ENCODE data around the gene SLC39A11. TPM values are rescaled to one million over a fixed set of nuclear protein-coding genes. Genes with fewer than 3 reads are reported as not detected.

SLC39A11 gene
- total RNA-seq, 4 donors from 2014 or later = 45.2 to 59.5 (median 49.2) TPM

- Histone ChIP-seq H3K4me1 (peaks cover 41% of the 10 kb centered on the region), H3K36me3 (no peaks in the 10 kb centered on the region), H3K27me3 (peaks cover 5% of the 10 kb centered on the region), H3K27ac (peak overlapping the region; percentile 68), H3K4me3 (no peak overlapping the region), H3K9me3 (no peaks in the 10 kb centered on the region)
- 46% methylated on average over 20 of the region's 20 CpGs for WGBS
- DNase-seq (ENCODE audit: low spot score in 2 of 2) = no peak
- TF ChIP-seq POLR2A (IDR thresholded peaks at IDR 0.05) (no peak), POLR2AphosphoS5 (IDR thresholded peaks at IDR 0.05) (no peak), EP300 (IDR thresholded peaks at IDR 0.05) (no peak)
- TF ChIP-seq, protein P1, sequence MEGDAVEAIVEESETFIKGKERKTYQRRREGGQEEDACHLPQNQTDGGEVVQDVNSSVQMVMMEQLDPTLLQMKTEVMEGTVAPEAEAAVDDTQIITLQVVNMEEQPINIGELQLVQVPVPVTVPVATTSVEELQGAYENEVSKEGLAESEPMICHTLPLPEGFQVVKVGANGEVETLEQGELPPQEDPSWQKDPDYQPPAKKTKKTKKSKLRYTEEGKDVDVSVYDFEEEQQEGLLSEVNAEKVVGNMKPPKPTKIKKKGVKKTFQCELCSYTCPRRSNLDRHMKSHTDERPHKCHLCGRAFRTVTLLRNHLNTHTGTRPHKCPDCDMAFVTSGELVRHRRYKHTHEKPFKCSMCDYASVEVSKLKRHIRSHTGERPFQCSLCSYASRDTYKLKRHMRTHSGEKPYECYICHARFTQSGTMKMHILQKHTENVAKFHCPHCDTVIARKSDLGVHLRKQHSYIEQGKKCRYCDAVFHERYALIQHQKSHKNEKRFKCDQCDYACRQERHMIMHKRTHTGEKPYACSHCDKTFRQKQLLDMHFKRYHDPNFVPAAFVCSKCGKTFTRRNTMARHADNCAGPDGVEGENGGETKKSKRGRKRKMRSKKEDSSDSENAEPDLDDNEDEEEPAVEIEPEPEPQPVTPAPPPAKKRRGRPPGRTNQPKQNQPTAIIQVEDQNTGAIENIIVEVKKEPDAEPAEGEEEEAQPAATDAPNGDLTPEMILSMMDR (IDR thresholded peaks at IDR 0.05) = no peak
These were observed 477.4 kb downstream of the SLC39A11 start for GRCh38 chr17:72614871-72615626.

DNA sequence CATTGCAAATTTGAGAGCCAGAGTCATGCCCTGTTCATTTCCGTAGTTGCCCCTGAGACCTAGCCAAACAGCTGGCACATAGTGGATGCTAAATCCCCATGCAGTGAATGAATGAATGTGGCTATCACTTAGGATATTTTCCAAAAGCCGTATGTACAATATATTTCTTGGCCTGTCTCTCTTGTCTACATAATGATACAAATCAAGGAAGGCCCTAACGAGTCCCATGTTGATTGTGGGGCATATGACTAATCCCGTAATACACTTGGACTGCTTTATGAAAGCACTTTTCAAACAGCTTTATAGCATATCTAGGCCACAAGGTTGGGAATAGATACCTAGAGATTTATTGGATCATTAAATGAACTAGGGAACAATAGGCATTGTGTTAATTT is 478.0 kb downstream of the SLC39A11 start:
- Histone ChIP-seq H3K4me3 (no peak overlapping the region), H3K4me1 (peaks cover 41% of the 10 kb centered on the region), H3K27me3 (peaks cover 5% of the 10 kb centered on the region), H3K9me3 (no peaks in the 10 kb centered on the region), H3K36me3 (no peaks in the 10 kb centered on the region), H3K27ac (peak overlapping the region; percentile 68)
- 38% methylated on average over 4 of the region's 4 CpGs for WGBS
- no peak for DNase-seq (ENCODE audit: low spot score in 2 of 2)
- TF ChIP-seq POLR2A (IDR thresholded peaks at IDR 0.05) (no peak), POLR2AphosphoS5 (IDR thresholded peaks at IDR 0.05) (no peak), EP300 (IDR thresholded peaks at IDR 0.05) (no peak)

- no peak for TF ChIP-seq POLR2A (IDR thresholded peaks at IDR 0.05)
- no peak for TF ChIP-seq POLR2AphosphoS5 (IDR thresholded peaks at IDR 0.05)
- TF ChIP-seq, protein P1 (IDR thresholded peaks at IDR 0.05) = no peak
- TF ChIP-seq EP300 (IDR thresholded peaks at IDR 0.05) = no peak
- WGBS = 62% methylated on average over 3 of the region's 3 CpGs
- Histone ChIP-seq H3K27ac (peak overlapping the region; percentile 43), H3K36me3 (no peaks in the 10 kb centered on the region), H3K9me3 (no peaks in the 10 kb centered on the region), H3K27me3 (peaks cover 5% of the 10 kb centered on the region), H3K4me1 (peaks cover 39% of the 10 kb centered on the region), H3K4me3 (no peak overlapping the region)
- no peak for DNase-seq (ENCODE audit: low spot score in 2 of 2)
These were observed 478.6 kb downstream of the SLC39A11 start for GRCh38 chr17:72613806-72614292.

DNA sequence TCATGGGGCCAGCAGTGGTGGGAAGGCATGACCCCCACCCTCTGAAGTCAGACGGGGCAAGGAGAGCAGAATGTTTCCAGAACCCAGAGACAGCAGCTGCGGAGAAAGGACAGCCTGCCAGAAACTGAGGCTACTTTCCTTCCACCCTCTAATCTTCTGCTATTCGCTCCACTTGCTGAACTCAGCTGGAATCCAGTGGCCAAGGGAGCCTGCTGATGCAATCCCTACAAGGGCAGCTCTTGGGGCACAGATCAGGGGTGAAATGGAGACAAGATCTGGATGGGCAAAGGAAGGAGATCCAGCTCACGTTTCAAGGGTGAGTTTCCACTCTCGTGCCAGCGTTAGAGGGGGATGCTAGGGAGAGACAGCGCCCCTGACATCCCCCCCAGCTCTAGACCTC is 479.1 kb downstream of the SLC39A11 start:
- H3K4me3 ChIP-seq = no peak overlapping the region
- peaks cover 35% of the 10 kb centered on the region for H3K4me1 ChIP-seq
- TF ChIP-seq POLR2AphosphoS5 (IDR thresholded peaks at IDR 0.05) (no peak), EP300 (IDR thresholded peaks at IDR 0.05) (no peak), POLR2A (IDR thresholded peaks at IDR 0.05) (no peak)
- TF ChIP-seq, protein P1 (IDR thresholded peaks at IDR 0.05) = no peak
- no peak overlapping the region for H3K27ac ChIP-seq
- no peaks in the 10 kb centered on the region for H3K9me3 ChIP-seq
- 73% methylated on average over 7 of the region's 7 CpGs for WGBS
- peaks cover 5% of the 10 kb centered on the region for H3K27me3 ChIP-seq
- no peaks in the 10 kb centered on the region for H3K36me3 ChIP-seq
- no peak for DNase-seq (ENCODE audit: low spot score in 2 of 2)

DNA sequence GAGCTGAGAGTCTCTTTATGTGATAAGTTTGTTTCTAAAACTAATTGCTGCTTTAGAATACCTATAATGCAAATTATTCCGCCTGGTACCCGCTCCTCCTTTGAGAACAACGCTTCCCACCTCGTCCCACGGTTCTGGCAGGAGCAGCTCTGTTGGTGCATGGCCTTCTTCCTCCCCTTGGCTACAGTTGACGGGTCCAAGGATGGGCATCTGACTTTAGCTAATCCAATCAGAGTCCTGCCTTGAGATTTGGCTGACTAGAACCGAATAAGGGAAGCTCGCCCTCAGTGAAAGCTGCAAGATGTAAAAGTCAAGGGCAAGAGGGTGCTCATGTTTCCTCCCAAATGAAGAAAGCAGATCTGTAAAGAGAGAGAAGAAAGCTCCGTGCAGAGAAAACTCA is 481.3 kb downstream of the SLC39A11 start:
- WGBS = 79% methylated on average over 9 of the region's 9 CpGs
- no peak for DNase-seq (ENCODE audit: low spot score in 2 of 2)
- Histone ChIP-seq H3K36me3 (no peaks in the 10 kb centered on the region), H3K4me3 (no peak overlapping the region), H3K9me3 (peaks cover 4% of the 10 kb centered on the region), H3K4me1 (peaks cover 23% of the 10 kb centered on the region), H3K27me3 (peaks cover 5% of the 10 kb centered on the region), H3K27ac (no peak overlapping the region)
- no peak for TF ChIP-seq EP300 (IDR thresholded peaks at IDR 0.05)
- TF ChIP-seq, protein P1 (IDR thresholded peaks at IDR 0.05) = no peak
